ENCODE results near the gene AMPD2. TPM values are rescaled to one million over a fixed set of nuclear protein-coding genes. Genes with fewer than 3 reads are reported as not detected.
A peak's percentile ranks its signal among the peaks of the same experiment; 100 is the strongest.
"Not testable (repeated sequence)": the region's sequence is repeated elsewhere in the genome, so short reads cannot be mapped to it uniquely, and the experiment has no call there.

AMPD2 gene
- total and polyA plus RNA-seq, 7 experiments from 2014 or later: 26.2 to 403 (median 84.9) TPM

DNA sequence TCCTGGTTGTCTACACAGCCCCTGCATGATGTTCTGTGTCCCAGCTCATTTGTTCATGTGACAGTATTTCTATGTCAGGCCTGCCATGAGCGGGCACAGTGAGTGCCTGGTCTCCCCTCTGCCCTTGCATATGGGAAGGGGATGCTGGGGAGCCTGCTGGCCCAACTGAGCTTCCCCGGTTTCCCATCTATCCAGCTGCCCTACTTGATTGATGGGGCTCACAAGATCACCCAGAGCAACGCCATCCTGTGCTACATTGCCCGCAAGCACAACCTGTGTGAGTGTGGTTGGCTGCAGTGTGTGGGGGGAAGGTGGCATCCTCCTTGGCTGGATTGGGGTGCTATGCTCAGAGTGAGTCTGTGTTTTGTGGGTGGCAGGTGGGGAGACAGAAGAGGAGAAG, 37.8 kb downstream of the AMPD2 start:
- ChIA-PET CTCF (interaction anchor here (5.2 kb wide), 1 partner anchor 15 kb away, joined by 41 read pairs; no protein-coding TSS in a partner anchor), POLR2A (no interaction called here)
- peak overlapping the region in 4 of 9 donors; percentile 36 to 60 (median 46) for H3K27ac Mint-ChIP-seq
- Histone ChIP-seq H3K27me3 (ENCODE audit: control insufficient read depth in 2 of 2, insufficient read depth in 2 of 2, low read length in 2 of 2) (no peaks in the 10 kb centered on the region), H3K36me3 (ENCODE audit: control insufficient read depth in 2 of 3, insufficient read depth in 3 of 3, low read length in 3 of 3) (peaks cover 0 to 5% (median 0%) of the 10 kb centered on the region in 3 experiments), H3K4me3 (ENCODE audit: low read length) (no peak overlapping the region), H3K27ac (ENCODE audit: low read depth, low read length) (no peak overlapping the region), H3K4me1 (ENCODE audit: control insufficient read depth in 2 of 2, insufficient read depth in 2 of 2, low read length in 2 of 2) (peaks cover 6 to 9% of the 10 kb centered on the region in 2 donors), H3K9me3 (ENCODE audit: control insufficient read depth in 2 of 3, low read length in 3 of 3) (no peaks in the 10 kb centered on the region)
- peak overlapping the region in 9 of 10 donors; percentile 42 to 96 (median 83) for H3K4me3 Mint-ChIP-seq
- intact Hi-C loops (cut with micrococcal nuclease): no loop called here
- H3K9me3 Mint-ChIP-seq: no peaks in the 10 kb centered on the region
- peaks cover 0 to 15% (median 0%) of the 10 kb centered on the region in 5 donors for H3K27me3 Mint-ChIP-seq
- DNase-seq: no peak
- peaks cover 10 to 36% (median 26%) of the 10 kb centered on the region in 7 donors for H3K4me1 Mint-ChIP-seq
- peaks cover 0 to 6% (median 0%) of the 10 kb centered on the region in 5 donors for H3K36me3 Mint-ChIP-seq
- ATAC-seq: no peak

- no peaks in the 10 kb centered on the region for H3K9me3 Mint-ChIP-seq
- intact Hi-C loops (cut with micrococcal nuclease): no loop called here
- Histone ChIP-seq H3K4me3 (ENCODE audit: low read length) (no peak overlapping the region), H3K4me1 (ENCODE audit: control insufficient read depth in 2 of 2, insufficient read depth in 2 of 2, low read length in 2 of 2) (peaks cover 6 to 9% of the 10 kb centered on the region in 2 donors), H3K9me3 (ENCODE audit: control insufficient read depth in 2 of 3, low read length in 3 of 3) (no peaks in the 10 kb centered on the region), H3K27ac (ENCODE audit: low read depth, low read length) (no peak overlapping the region), H3K36me3 (ENCODE audit: control insufficient read depth in 2 of 3, insufficient read depth in 3 of 3, low read length in 3 of 3) (peaks cover 0 to 5% (median 0%) of the 10 kb centered on the region in 3 experiments), H3K27me3 (ENCODE audit: control insufficient read depth in 2 of 2, insufficient read depth in 2 of 2, low read length in 2 of 2) (no peaks in the 10 kb centered on the region)
- H3K4me1 Mint-ChIP-seq: peaks cover 10 to 36% (median 26%) of the 10 kb centered on the region in 7 donors
- CTCF ChIA-PET: interaction anchor here (5.2 kb wide), 1 partner anchor 16 kb away, joined by 41 read pairs; no protein-coding TSS in a partner anchor
- peak overlapping the region in 9 of 10 donors; percentile 25 to 94 (median 60) for H3K4me3 Mint-ChIP-seq
- peaks cover 0 to 11% (median 0%) of the 10 kb centered on the region in 5 donors for H3K27me3 Mint-ChIP-seq
- peaks cover 0 to 6% (median 0%) of the 10 kb centered on the region in 5 donors for H3K36me3 Mint-ChIP-seq
- peak overlapping the region in 3 of 9 donors; percentile 17 to 65 (median 42) for H3K27ac Mint-ChIP-seq
- ATAC-seq (no peak), DNase-seq (no peak)
- POLR2A ChIA-PET: interaction anchor here (0.6 kb wide), 1 partner anchor 20 kb away, joined by 3 read pairs; no protein-coding TSS in a partner anchor
Measured at GRCh38 chr1:109657970-109658369, 38.3 kb downstream of the AMPD2 start.

DNA sequence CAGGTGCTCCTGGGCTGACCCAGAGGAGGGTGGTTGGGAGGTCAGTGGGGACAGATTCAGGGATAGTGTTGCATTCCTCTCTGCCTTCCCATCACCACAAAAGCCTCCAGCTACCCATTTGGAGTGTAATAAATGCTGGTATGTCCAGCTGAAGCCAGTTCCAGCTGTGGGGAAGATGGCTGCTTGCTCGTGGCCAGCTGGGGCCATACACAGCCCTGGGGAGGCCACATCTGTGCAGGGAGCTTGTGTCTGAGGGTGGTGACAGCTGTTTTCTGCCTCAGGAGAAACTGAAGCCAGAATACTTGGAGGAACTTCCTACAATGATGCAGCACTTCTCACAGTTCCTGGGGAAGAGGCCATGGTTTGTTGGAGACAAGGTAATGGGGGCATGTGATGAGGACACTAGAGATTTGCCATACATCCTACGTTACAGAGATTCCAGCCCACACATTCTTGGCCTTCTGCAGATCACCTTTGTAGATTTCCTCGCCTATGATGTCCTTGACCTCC, 39.0 kb downstream of the AMPD2 start:
- Histone ChIP-seq H3K27me3 (ENCODE audit: control insufficient read depth in 2 of 2, insufficient read depth in 2 of 2, low read length in 2 of 2) (no peaks in the 10 kb centered on the region), H3K27ac (ENCODE audit: low read depth, low read length) (no peak overlapping the region), H3K36me3 (ENCODE audit: control insufficient read depth in 2 of 3, insufficient read depth in 3 of 3, low read length in 3 of 3) (peaks cover 0 to 5% (median 0%) of the 10 kb centered on the region in 3 experiments), H3K9me3 (ENCODE audit: control insufficient read depth in 2 of 3, low read length in 3 of 3) (no peaks in the 10 kb centered on the region), H3K4me1 (ENCODE audit: control insufficient read depth in 2 of 2, insufficient read depth in 2 of 2, low read length in 2 of 2) (peaks cover 6 to 9% of the 10 kb centered on the region in 2 donors), H3K4me3 (ENCODE audit: low read length) (no peak overlapping the region)
- ChIA-PET POLR2A (interaction anchor here (0.6 kb wide), 1 partner anchor 20 kb away, joined by 3 read pairs; no protein-coding TSS in a partner anchor), CTCF (interaction anchor here (5.2 kb wide), 1 partner anchor 16 kb away, joined by 41 read pairs; no protein-coding TSS in a partner anchor)
- peak overlapping the region in 1 of 9 donors; percentile 65 for H3K27ac Mint-ChIP-seq
- peaks cover 0 to 5% (median 0%) of the 10 kb centered on the region in 5 donors for H3K27me3 Mint-ChIP-seq
- no peak for DNase-seq
- H3K9me3 Mint-ChIP-seq: no peaks in the 10 kb centered on the region
- intact Hi-C loops (cut with micrococcal nuclease): no loop called here
- peaks cover 0 to 6% (median 0%) of the 10 kb centered on the region in 5 donors for H3K36me3 Mint-ChIP-seq
- H3K4me3 Mint-ChIP-seq: peak overlapping the region in 4 of 10 donors; percentile 18 to 67 (median 44)
- ATAC-seq: no peak
- peaks cover 10 to 33% (median 26%) of the 10 kb centered on the region in 7 donors for H3K4me1 Mint-ChIP-seq

GRCh38 chr1:109659145-109659544, 39.5 kb downstream of the AMPD2 start:
- CTCF ChIA-PET: no interaction called here
- POLR2A ChIA-PET: interaction anchor here (1.0 kb wide), 1 partner anchor 9 kb away, joined by 3 read pairs; no protein-coding TSS in a partner anchor
- H3K36me3 Mint-ChIP-seq: peaks cover 0 to 6% (median 0%) of the 10 kb centered on the region in 5 donors
- Histone ChIP-seq H3K9me3 (ENCODE audit: control insufficient read depth in 2 of 3, low read length in 3 of 3) (no peaks in the 10 kb centered on the region), H3K4me1 (ENCODE audit: control insufficient read depth in 2 of 2, insufficient read depth in 2 of 2, low read length in 2 of 2) (peaks cover 6 to 9% of the 10 kb centered on the region in 2 donors), H3K27ac (ENCODE audit: low read depth, low read length) (no peak overlapping the region), H3K4me3 (ENCODE audit: low read length) (no peak overlapping the region), H3K27me3 (ENCODE audit: control insufficient read depth in 2 of 2, insufficient read depth in 2 of 2, low read length in 2 of 2) (no peaks in the 10 kb centered on the region), H3K36me3 (ENCODE audit: control insufficient read depth in 2 of 3, insufficient read depth in 3 of 3, low read length in 3 of 3) (peaks cover 0 to 5% (median 0%) of the 10 kb centered on the region in 3 experiments)
- H3K27me3 Mint-ChIP-seq: peaks cover 0 to 2% (median 0%) of the 10 kb centered on the region in 5 donors
- no peak overlapping the region for H3K27ac Mint-ChIP-seq
- DNase-seq: no peak
- ATAC-seq: no peak
- no peaks in the 10 kb centered on the region for H3K9me3 Mint-ChIP-seq
- peaks cover 10 to 32% (median 26%) of the 10 kb centered on the region in 7 donors for H3K4me1 Mint-ChIP-seq
- peak overlapping the region in 1 of 10 donors; percentile 29 for H3K4me3 Mint-ChIP-seq
- intact Hi-C loops (cut with micrococcal nuclease): no loop called here

- intact Hi-C loops (cut with micrococcal nuclease): no loop called here
- H3K9me3 Mint-ChIP-seq: no peaks in the 10 kb centered on the region
- ChIA-PET POLR2A (interaction anchor here (1.0 to 1.1 kb wide), 2 partner anchors 10 to 11 kb away, joined by 3 read pairs; no protein-coding TSS in a partner anchor), CTCF (no interaction called here)
- H3K27ac Mint-ChIP-seq: peak overlapping the region in 2 of 9 donors; percentile 32 to 76
- ATAC-seq: no peak
- peaks cover 0 to 5% (median 0%) of the 10 kb centered on the region in 3 experiments for H3K36me3 ChIP-seq (ENCODE audit: control insufficient read depth in 2 of 3, insufficient read depth in 3 of 3, low read length in 3 of 3)
- peaks cover 5 to 9% of the 10 kb centered on the region in 2 donors for H3K4me1 ChIP-seq (ENCODE audit: control insufficient read depth in 2 of 2, insufficient read depth in 2 of 2, low read length in 2 of 2)
- H3K4me3 Mint-ChIP-seq: no peak overlapping the region
- H3K4me3 ChIP-seq (ENCODE audit: low read length): no peak overlapping the region
- H3K9me3 ChIP-seq (ENCODE audit: control insufficient read depth in 2 of 3, low read length in 3 of 3): no peaks in the 10 kb centered on the region
- DNase-seq: no peak
- H3K4me1 Mint-ChIP-seq: peaks cover 7 to 27% (median 21%) of the 10 kb centered on the region in 7 donors
- no peaks in the 10 kb centered on the region for H3K27me3 Mint-ChIP-seq
- no peak overlapping the region for H3K27ac ChIP-seq (ENCODE audit: low read depth, low read length)
- no peaks in the 10 kb centered on the region for H3K27me3 ChIP-seq (ENCODE audit: control insufficient read depth in 2 of 2, insufficient read depth in 2 of 2, low read length in 2 of 2)
- H3K36me3 Mint-ChIP-seq: peaks cover 0 to 8% (median 0%) of the 10 kb centered on the region in 5 donors
Measured at GRCh38 chr1:109659997-109660690, 40.5 kb downstream of the AMPD2 start.

DNA sequence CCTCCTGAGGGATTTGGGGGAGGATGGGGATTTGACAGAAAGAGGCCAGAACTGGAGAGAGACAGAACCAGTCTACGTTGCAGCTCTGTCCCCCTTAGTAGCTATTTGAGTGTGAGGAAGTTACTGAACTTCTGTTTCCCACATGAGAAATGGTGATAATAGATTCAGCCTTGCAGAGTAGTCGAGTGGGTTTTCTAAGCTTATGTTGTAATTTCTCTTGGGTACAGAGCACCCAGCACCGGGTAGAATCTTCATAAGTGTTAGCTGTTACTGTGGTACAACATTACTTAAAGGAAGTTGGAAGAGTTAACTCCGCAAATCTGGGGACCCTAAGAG, 41.0 kb downstream of the AMPD2 start:
- H3K9me3 Mint-ChIP-seq; H3K27ac ChIP-seq (ENCODE audit: low read depth, low read length); DNase-seq; H3K27me3 ChIP-seq (ENCODE audit: control insufficient read depth in 2 of 2, insufficient read depth in 2 of 2, low read length in 2 of 2); intact Hi-C loops (cut with micrococcal nuclease); H3K4me3 ChIP-seq (ENCODE audit: low read length); H3K36me3 ChIP-seq (ENCODE audit: control insufficient read depth in 2 of 3, insufficient read depth in 3 of 3, low read length in 3 of 3); CTCF ChIA-PET; H3K9me3 ChIP-seq (ENCODE audit: control insufficient read depth in 2 of 3, low read length in 3 of 3); H3K4me1 ChIP-seq (ENCODE audit: control insufficient read depth in 2 of 2, insufficient read depth in 2 of 2, low read length in 2 of 2); H3K4me3 Mint-ChIP-seq; H3K27me3 Mint-ChIP-seq; ATAC-seq: not testable (repeated sequence)
- Mint-ChIP-seq H3K27ac (peak overlapping the region in 1 of 9 donors; percentile 32), H3K36me3 (peaks cover 0 to 10% (median 0%) of the 10 kb centered on the region in 5 donors), H3K4me1 (peaks cover 2 to 22% (median 16%) of the 10 kb centered on the region in 7 donors)
- POLR2A ChIA-PET: interaction anchor here (1.1 kb wide), 1 partner anchor 10 kb away, joined by 3 read pairs; no protein-coding TSS in a partner anchor
